IMR-90 (cell line): Measurements from ENCODE around the gene MYOC.

Source experiments
- CEBPB ChIP-seq: IDR thresholded peaks from 2 replicates; pipeline ENCODE4 v1.6.1; 2012; ENCODE audit warnings: low read depth, low read length, improper control_type of control experiment
- CHD1 ChIP-seq: IDR thresholded peaks from 2 replicates; pipeline ENCODE4 v1.6.1; 2012; ENCODE audit warnings: low read depth, low read length, improper control_type of control experiment
- CTCF ChIP-seq: conservative IDR thresholded peaks from 2 replicates; pipeline ENCODE4 v1.5.1; 2012; ENCODE audit warnings: mild to moderate bottlenecking, low read depth, low read length, improper control_type of control experiment
- MAFK ChIP-seq: IDR thresholded peaks from 2 replicates; pipeline ENCODE4 v1.6.1; 2012; ENCODE audit warnings: low read depth, low read length, improper control_type of control experiment
- NFE2L2 ChIP-seq: fragments of 150-350 bp; IDR thresholded peaks from 2 replicates; pipeline ENCODE4 v1.6.1; 2016; ENCODE audit warnings: low read depth, mild to moderate bottlenecking, low read length
- POLR2A ChIP-seq: IDR thresholded peaks from 2 replicates; pipeline ENCODE4 v1.6.1; 2012; ENCODE audit warnings: mild to moderate bottlenecking, low read depth, low read length
- RAD21 ChIP-seq: IDR thresholded peaks from 2 replicates; pipeline ENCODE4 v1.6.1; 2012; ENCODE audit warnings: low read length, improper control_type of control experiment
- RFX5 ChIP-seq: IDR thresholded peaks from 2 replicates; pipeline ENCODE4 v1.8.0; 2012; ENCODE audit warnings: low read depth, mild to moderate bottlenecking, low read length, moderate library complexity
- SMC3 ChIP-seq: fragments of 150-350 bp; IDR thresholded peaks from 2 replicates; pipeline ENCODE4 v1.6.1; 2016; ENCODE audit warnings: low read depth, mild to moderate bottlenecking, antibody characterized with exemption, low read length, moderate library complexity

DNA sequence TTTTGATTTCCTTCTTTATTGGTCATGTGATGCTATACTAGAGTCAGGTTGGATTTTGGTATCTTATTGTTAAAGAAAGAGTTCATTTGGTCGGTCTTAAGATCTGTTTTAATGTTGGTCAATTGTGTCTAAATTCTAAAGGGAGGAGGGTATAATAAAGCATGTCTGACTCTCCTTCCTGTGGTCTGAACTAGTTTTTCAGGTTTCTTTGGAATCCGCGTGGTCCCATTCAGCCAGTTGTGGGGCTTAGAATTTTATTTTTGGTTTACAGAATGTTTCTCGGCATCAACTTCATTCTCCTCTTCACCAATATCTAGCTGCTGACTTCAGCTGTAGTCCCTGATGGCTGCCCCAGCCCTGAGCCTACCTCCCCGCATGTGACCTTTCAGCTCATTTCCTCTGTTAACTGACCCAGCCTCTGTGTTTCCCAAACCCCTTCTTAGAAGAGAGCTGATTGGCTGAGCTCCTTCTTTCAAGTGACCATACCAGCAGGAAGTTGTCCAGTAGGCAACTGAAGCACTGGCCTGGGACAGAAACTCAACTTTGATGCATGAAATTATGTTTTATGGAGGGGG lies 8.7 kb upstream of the MYOC start:
- TF ChIP-seq CTCF (no peak), MAFK (no peak), CEBPB (no peak), POLR2A (no peak), SMC3 (no peak), RFX5 (no peak), RAD21 (no peak), NFE2L2 (no peak), CHD1 (no peak)
